ENCODE measurements around the gene VN1R5.
"Not testable (repeated sequence)": the region's sequence is repeated elsewhere in the genome, so short reads cannot be mapped to it uniquely, and the experiment has no call there.

The VN1R5 gene

DNA sequence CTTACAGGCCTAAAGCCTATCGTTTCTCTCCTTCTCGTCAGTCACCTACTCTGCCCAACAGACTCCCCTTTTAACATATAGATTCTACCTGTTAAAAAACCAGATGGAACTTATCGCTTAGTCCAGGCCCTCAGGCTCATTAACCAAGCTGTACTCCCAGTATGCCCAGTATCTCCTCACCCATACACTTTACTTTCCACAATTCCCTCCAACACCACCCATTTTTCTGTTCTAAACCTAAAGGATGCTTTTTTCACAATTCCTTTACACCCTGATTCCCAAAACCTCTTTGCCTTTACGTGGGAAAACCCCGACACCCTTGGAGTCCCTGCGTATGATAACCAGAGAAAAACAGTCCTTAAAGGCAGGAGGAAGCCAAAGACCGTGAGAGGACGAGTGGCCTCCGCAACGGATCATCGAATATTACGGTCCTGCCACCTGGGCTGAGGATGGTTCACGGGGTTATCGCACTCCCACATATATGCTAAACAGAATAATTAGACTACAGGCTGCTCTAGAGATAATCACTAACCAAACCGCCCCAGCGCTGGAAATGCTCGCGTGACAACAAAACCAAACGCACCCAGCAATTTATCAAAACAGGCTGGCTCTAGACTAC, 33.5 kb downstream of the VN1R5 start:
- not testable (repeated sequence) for H3K9me3 ChIP-seq (ENCODE audit: control insufficient read depth, insufficient read depth, low read length); H3K9ac ChIP-seq (ENCODE audit: low read depth, low read length); H3K36me3 ChIP-seq (ENCODE audit: insufficient read depth, low read length)
- H3K4me1 ChIP-seq (ENCODE audit: insufficient read depth, low read length): peaks cover 26% of the 10 kb centered on the region

DNA sequence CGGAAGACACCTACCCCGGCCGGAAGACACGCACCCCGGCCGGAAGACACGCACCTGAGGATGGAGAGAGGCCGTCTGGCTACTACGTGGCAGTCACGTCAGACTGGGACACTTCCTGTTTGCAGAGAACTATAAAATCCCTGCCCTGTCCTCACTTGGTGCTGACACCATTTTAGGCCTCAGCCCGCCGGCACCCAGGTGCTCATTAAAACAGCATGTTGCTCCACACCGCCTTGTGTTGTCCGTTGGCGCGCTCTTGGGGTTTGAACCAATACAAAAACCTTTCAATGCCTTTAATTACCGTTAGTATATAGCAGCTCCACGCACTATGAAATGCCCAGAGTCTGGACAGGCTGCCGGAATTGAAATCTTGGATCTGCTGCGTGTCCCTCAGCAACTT, 34.7 kb downstream of the VN1R5 start:
- Histone ChIP-seq H3K9ac (ENCODE audit: low read depth, low read length) (no peak overlapping the region), H3K4me1 (ENCODE audit: insufficient read depth, low read length) (peaks cover 37% of the 10 kb centered on the region), H3K9me3 (ENCODE audit: control insufficient read depth, insufficient read depth, low read length) (no peaks in the 10 kb centered on the region), H3K36me3 (ENCODE audit: insufficient read depth, low read length) (no peaks in the 10 kb centered on the region)

DNA sequence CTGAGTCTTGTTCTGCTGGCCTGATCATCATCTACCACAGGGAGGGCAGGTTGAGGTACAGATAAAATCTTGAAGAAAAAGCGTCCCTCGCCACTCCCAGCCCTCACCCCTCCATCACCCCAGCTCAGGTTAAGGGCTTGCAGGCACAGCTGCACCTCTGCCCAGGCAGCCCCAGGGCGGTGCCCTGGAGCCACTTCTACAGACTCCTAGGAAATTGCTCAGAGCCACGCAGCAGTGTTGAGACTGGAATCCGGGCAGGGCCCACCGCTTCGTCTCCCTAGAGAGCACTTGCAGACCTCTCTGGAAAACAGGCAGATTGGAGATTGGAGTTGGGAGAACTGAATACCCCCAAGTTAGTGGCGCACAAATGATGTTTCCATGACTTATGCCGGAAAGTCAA, 35.3 kb downstream of the VN1R5 start:
- no peaks in the 10 kb centered on the region for H3K9me3 ChIP-seq (ENCODE audit: control insufficient read depth, insufficient read depth, low read length)
- H3K9ac ChIP-seq (ENCODE audit: low read depth, low read length): no peak overlapping the region
- H3K4me1 ChIP-seq (ENCODE audit: insufficient read depth, low read length): peaks cover 43% of the 10 kb centered on the region
- H3K36me3 ChIP-seq (ENCODE audit: insufficient read depth, low read length): no peaks in the 10 kb centered on the region

DNA sequence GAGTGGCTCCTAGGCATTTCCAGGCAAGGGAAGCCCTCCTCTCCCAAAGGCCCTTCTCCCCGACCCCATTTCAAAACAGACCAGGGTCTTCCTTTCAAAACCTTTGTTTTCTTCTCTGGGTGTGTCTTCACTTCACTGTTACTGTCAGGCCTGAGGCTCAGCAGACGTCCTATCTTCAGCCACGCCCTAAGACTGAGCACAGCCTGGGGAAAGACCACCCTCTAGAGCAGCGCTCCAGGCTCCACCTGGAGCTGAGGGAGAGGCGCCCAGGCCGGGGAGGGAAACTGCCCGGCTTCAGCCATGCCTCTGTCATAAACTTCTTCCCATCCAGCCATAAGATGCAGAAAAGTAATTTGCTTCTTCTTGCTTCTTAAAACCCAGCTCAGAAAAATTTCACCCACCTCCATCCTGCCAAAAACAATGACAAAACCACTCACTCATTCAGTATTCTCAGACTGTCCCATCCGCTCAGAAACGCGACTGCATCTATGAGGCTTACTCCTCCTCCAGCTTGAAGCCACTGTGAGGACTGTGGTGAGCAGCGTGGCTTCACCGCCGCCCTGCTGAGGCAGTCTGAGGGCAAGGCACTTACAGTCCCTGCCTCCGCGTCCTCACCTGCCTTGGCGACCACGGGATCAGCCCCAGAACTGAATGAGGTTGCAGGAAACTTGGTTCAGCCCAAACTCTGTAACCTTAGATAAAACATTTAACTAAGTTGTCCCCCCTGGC, 36.1 kb downstream of the VN1R5 start:
- Histone ChIP-seq H3K9ac (ENCODE audit: low read depth, low read length) (no peak overlapping the region), H3K9me3 (ENCODE audit: control insufficient read depth, insufficient read depth, low read length) (no peaks in the 10 kb centered on the region), H3K4me1 (ENCODE audit: insufficient read depth, low read length) (peaks cover 49% of the 10 kb centered on the region), H3K36me3 (ENCODE audit: insufficient read depth, low read length) (no peaks in the 10 kb centered on the region)

DNA sequence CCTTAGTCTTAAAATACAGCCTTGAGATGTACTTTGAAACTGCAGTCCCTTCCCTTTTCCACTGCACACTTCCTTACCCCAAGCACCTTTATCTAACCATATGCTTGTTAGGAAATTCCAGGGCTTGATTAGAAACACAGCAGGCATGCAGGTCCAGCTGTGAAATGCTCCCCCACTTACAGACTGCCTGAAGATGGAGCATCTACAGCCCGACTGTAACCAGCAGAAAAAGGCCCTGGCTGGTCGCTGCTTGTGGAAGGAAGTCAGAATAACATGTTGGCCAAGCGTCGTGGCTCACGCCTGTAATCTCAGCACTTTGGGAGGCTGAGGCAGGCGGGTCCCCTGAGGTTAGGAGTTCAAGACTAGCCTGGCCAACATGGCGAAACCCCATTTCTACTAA, 37.2 kb downstream of the VN1R5 start:
- Histone ChIP-seq H3K9me3 (ENCODE audit: control insufficient read depth, insufficient read depth, low read length) (no peaks in the 10 kb centered on the region), H3K9ac (ENCODE audit: low read depth, low read length) (no peak overlapping the region; the same call in 1 of the 2 replicates), H3K36me3 (ENCODE audit: insufficient read depth, low read length) (0 out of 2 replicates have a peak, but pooled peaks cover 4% of the 10 kb centered on the region), H3K4me1 (ENCODE audit: insufficient read depth, low read length) (peaks cover 58% of the 10 kb centered on the region)

DNA sequence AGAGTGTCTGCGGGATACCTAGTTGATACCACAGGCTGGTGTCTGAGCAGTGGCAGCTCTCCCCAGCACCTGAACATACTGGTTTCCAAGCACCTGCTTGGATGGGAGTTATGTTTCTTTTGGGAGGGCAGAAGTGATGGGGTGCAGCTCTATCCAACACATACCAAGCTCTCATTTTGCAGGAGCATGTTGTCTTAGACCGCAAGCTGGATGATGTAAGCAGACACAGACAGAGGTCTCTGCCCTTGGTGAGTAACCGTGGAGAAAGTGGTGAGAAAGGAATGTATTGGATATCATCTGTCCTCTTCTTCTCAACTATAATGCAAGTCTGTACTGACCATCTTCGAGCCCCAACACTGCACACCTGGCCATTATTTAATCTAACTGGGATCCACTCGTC, 38.4 kb downstream of the VN1R5 start:
- Histone ChIP-seq H3K9ac (ENCODE audit: low read depth, low read length) (no peak overlapping the region), H3K36me3 (ENCODE audit: insufficient read depth, low read length) (0 out of 2 replicates have a peak, but pooled peaks cover 4% of the 10 kb centered on the region), H3K4me1 (ENCODE audit: insufficient read depth, low read length) (peaks cover 68% of the 10 kb centered on the region), H3K9me3 (ENCODE audit: control insufficient read depth, insufficient read depth, low read length) (no peaks in the 10 kb centered on the region)

DNA sequence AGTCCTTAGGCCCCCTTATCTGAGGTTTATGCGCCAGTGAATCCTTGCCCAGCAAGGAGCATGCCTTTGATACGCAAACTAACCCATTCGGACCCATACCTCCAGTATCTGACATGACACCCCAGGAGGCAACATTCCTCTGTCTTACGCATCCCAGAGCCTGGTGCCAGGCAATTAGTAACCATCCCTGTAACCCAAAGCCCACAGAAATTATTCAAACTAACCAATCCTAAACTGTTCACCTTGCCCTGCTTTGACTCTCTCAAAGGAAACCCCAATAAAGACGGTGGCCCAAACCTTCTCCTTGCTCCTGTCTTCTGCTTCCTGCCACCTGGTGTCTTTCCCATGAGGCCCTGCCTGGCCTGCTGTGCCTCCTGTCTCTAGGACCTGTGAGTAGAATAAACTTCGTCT, 39.4 kb downstream of the VN1R5 start:
- no peaks in the 10 kb centered on the region for H3K9me3 ChIP-seq (ENCODE audit: control insufficient read depth, insufficient read depth, low read length)
- no peak overlapping the region for H3K9ac ChIP-seq (ENCODE audit: low read depth, low read length)
- H3K4me1 ChIP-seq (ENCODE audit: insufficient read depth, low read length): peaks cover 70% of the 10 kb centered on the region
- H3K36me3 ChIP-seq (ENCODE audit: insufficient read depth, low read length): 0 out of 2 replicates have a peak, but pooled peaks cover 4% of the 10 kb centered on the region

DNA sequence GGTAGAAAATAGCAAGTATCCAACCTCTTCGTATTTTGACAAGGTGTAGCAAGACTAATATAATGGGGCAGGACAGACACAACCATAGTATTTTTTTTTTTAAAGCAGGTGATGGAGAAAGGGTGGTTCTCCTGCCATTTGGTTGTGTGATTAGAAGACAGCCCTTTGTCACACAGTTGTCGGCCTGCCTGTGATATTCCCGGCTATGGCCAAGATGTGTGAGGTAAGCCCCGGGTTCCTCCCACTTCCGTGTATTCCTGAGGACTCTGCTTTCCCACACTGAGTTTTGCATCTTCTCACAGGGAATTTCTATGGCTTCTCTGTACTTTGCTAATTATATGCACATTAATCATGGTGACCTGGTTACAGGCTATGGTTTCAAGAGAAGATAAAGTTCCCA, 39.9 kb downstream of the VN1R5 start:
- peaks cover 70% of the 10 kb centered on the region for H3K4me1 ChIP-seq (ENCODE audit: insufficient read depth, low read length)
- H3K36me3 ChIP-seq (ENCODE audit: insufficient read depth, low read length): 0 out of 2 replicates have a peak, but pooled peaks cover 4% of the 10 kb centered on the region
- H3K9ac ChIP-seq (ENCODE audit: low read depth, low read length): no peak overlapping the region
- no peaks in the 10 kb centered on the region for H3K9me3 ChIP-seq (ENCODE audit: control insufficient read depth, insufficient read depth, low read length)

DNA sequence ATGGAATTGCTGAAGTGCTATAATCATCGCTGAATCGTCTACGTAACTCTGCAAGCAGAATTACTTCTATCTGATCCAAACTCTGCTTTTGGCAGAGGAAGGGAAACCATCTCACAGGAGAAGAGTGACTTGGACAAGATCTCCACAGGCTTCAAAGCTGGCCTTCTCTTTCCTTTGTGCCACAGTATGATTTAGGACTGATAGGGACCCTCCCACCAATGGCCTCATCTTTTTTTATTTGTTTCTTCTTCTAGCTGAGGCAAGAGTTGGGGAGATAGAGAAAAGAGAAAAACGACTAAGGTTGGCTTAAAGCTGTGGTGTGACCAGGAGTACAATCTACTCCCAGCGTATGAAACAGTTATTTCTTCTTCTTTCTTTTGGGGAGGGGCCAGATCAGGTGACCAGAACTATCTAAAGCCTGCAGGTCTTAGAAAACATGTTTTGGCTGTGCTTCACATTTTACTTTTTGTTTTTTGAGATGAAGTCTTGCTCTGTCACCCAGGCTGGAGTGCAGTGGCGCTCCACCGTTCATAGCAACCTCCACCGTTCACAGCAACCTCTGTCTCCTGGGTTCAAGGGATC, 40.8 kb downstream of the VN1R5 start:
- no peaks in the 10 kb centered on the region for H3K9me3 ChIP-seq (ENCODE audit: control insufficient read depth, insufficient read depth, low read length)
- 0 out of 2 replicates have a peak, but pooled peaks cover 4% of the 10 kb centered on the region for H3K36me3 ChIP-seq (ENCODE audit: insufficient read depth, low read length)
- H3K4me1 ChIP-seq (ENCODE audit: insufficient read depth, low read length): peaks cover 67% of the 10 kb centered on the region
- no peak overlapping the region for H3K9ac ChIP-seq (ENCODE audit: low read depth, low read length)

DNA sequence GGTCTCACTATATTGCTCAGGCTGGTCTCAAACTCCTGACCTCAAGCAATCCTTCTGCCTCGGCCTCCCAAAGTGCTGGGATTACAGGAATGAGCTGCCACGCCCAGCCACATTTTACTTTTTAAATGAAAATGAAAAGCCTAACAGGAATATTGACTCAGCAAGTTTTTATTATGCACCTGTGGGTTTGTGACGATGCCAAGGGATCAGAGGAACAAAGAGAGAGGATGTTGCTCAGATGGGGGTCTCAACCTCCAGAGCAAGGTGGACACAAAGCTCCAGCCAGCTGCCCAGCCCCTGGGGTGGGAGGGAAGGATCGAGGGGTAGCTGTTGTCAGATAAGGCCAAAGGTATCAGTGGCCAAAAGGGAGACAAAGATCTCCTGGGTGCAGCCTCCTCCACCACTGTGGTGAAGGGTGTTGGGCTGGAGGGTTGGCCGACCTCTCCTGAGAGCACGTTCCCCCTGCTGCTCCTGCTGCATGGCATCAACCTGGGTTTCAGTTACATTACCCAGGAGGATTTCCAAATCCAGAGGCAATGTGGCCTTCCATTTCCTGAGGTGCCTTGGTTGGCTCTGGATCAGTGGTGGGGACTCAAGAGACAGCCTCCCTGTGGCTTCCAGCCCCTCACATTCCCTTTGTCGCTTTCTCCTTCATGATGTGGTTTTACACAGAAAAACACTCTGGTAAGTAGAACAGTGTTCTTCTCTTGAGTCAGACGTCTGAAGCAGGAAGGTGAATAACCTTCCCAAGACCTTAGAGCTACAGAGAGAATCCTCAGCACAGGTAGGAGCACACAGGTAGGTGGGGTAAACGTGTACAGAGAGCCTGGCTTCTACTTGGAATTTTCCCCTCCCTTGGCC, 41.6 kb downstream of the VN1R5 start:
- H3K9ac ChIP-seq (ENCODE audit: low read depth, low read length): no peak overlapping the region
- H3K36me3 ChIP-seq (ENCODE audit: insufficient read depth, low read length): peaks cover 10% of the 10 kb centered on the region; the same call in 1 of the 2 replicates
- no peaks in the 10 kb centered on the region for H3K9me3 ChIP-seq (ENCODE audit: control insufficient read depth, insufficient read depth, low read length)
- peaks cover 59% of the 10 kb centered on the region for H3K4me1 ChIP-seq (ENCODE audit: insufficient read depth, low read length)

DNA sequence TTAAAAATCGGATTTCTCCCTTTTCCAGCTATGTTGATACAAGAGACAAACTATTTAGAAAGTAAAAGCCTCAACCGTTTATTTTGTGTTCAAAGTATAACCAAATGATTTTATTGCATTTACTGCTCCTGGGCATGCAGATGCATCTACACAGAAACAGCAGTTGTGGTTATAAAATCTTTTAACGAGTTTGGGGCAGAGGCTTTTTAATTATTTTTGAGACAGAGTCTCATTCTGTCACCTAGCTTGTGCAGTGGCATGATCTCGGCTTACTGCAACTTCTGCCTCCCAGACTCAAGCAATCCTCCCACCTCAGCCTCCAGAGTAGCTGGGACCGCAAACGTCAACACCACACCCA, 42.2 kb downstream of the VN1R5 start:
- Histone ChIP-seq H3K4me1 (ENCODE audit: insufficient read depth, low read length) (peaks cover 53% of the 10 kb centered on the region), H3K9ac (ENCODE audit: low read depth, low read length) (no peak overlapping the region), H3K36me3 (ENCODE audit: insufficient read depth, low read length) (peaks cover 13% of the 10 kb centered on the region), H3K9me3 (ENCODE audit: control insufficient read depth, insufficient read depth, low read length) (no peaks in the 10 kb centered on the region)

DNA sequence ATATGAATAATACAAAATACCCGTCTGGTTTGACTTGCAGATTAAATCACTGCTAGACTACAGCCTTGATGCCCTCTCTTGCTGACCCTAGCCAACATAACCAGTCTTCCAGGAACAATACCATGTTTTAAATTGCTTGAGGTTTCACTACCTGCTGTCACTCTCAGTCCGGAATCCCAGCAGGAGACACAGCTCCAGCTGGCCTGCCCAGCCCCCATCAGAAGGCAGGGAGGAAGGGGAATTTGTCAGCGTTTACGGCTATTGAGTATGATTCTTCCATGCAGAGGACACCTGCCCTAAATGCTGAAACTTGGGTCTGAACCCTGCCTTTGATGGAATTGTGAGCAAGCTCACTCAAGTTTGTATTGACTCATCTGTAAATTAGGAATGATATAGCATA, 42.8 kb downstream of the VN1R5 start:
- H3K9ac ChIP-seq (ENCODE audit: low read depth, low read length): no peak overlapping the region
- peaks cover 50% of the 10 kb centered on the region for H3K4me1 ChIP-seq (ENCODE audit: insufficient read depth, low read length)
- H3K9me3 ChIP-seq (ENCODE audit: control insufficient read depth, insufficient read depth, low read length): no peaks in the 10 kb centered on the region
- peaks cover 16% of the 10 kb centered on the region for H3K36me3 ChIP-seq (ENCODE audit: insufficient read depth, low read length)

DNA sequence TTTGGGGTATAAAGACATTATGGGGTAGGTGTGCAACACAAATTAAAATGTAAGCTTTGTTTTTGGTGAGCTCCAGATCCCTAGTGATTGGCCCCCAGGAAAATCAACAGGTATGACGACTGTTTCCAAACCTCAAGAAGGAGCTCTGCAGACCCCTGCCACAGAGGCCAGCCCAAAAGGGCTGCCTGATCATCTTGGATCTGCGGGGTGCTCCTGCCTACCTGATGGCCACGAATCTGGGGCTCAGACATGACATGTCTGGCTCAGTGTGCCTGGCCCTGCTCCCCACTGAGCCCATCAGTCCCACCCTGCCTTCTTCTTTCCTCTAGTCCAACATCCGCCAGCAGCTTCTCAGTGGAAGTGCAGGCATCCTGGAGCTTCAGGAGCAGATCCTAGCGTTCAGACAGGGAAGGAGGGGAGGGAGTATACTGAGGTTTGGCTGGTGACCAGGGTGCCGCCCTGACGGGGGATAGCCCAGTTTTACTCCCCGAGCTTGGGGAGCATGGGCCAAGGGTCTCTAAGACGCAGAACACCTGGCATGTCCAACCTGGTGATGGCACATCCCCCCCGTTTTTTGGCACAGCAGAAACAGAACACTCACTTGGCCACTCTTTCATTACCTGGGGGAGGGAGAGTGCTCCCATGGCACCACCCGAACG, 44.0 kb downstream of the VN1R5 start:
- H3K36me3 ChIP-seq (ENCODE audit: insufficient read depth, low read length): peaks cover 19% of the 10 kb centered on the region
- peaks cover 39% of the 10 kb centered on the region for H3K4me1 ChIP-seq (ENCODE audit: insufficient read depth, low read length)
- H3K9me3 ChIP-seq (ENCODE audit: control insufficient read depth, insufficient read depth, low read length): no peaks in the 10 kb centered on the region
- no peak overlapping the region for H3K9ac ChIP-seq (ENCODE audit: low read depth, low read length)
